Activated CD8-positive, alpha-beta memory T cell treated with anti-CD3 and anti-CD28 coated beads, Interleukin-2, amount 50 U/mL, for 24 hours (primary cell): ENCODE measurements around the gene DNAJA2.

Source experiments
- DNase-seq: peaks from one replicate; pipeline ENCODE4 v3.0.0-alpha.2; 2020; ENCODE audit errors: extremely low read depth

DNAJA2 gene

DNA sequence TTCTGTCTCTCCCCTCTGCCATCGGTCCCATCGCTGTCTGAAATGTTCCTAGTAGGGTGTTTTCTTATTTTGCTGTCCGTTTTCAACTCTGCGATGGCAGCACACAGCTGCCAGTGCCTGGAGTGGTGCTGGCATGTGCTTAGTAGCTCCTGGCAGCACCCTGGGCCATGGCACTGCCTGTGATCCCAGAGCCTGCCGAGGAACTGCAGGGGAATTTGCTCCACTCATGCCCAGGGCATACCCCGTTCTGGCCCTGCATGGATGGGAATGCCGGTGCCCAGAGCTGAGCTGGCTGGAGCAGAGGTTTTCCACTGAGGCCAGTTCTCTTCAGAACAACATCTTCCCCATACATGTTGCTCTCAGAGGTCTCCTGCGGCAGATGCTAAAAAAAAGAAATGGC lies 46.2 kb downstream of the DNAJA2 start:
- no peak for DNase-seq

DNA sequence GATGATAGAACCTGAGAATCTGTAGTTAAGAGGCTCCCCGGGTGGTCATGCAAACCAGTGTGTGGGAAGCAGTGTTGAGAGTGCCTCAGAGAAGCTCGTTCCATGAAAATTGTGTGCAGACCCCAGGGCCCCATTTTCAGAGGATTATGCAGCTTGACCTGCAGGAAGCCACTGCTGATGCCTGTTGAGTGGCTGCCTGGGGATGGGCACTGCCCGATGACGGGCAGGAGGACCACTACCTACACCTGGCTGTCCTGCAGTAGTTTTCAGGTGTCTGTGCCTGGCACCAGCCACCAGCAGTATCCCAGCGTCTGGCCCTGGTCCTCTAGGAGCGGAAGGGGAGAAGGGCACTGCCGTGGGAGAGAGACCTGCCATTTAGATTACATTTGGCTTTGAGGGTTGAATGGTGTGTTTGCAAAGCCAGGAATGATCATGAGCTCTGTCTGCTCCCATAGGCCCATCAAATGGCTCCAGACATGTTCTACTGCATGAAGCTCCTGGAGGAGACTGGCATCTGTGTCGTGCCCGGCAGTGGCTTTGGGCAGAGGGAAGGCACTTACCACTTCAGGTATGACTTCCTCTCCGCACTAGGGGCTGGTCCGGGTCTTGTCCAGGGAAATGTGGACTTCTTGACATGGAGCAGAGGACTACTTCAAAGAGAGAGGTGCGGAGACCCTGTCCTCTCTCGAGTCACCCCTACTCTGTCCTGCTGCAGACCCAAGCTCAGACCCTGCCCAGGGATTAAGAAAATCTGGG lies 46.8 kb downstream of the DNAJA2 start:
- no peak for DNase-seq

DNA sequence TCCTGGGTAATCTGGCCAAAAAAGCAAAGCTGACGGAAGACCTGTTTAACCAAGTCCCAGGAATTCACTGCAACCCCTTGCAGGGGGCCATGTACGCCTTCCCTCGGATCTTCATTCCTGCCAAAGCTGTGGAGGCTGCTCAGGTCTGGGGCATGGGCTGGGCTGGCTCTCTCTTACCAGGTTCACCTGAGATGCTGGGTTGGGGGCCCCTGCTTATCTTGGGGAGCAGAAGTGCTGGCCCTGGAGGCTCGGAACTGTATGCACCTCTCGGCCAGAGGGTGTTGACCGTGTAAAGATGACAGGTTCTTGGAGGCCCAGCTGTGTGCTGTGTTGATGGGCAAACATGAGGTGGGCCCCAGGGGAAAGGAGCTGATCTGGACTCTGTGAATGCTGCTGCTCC lies 49.1 kb downstream of the DNAJA2 start:
- no peak for DNase-seq

DNA sequence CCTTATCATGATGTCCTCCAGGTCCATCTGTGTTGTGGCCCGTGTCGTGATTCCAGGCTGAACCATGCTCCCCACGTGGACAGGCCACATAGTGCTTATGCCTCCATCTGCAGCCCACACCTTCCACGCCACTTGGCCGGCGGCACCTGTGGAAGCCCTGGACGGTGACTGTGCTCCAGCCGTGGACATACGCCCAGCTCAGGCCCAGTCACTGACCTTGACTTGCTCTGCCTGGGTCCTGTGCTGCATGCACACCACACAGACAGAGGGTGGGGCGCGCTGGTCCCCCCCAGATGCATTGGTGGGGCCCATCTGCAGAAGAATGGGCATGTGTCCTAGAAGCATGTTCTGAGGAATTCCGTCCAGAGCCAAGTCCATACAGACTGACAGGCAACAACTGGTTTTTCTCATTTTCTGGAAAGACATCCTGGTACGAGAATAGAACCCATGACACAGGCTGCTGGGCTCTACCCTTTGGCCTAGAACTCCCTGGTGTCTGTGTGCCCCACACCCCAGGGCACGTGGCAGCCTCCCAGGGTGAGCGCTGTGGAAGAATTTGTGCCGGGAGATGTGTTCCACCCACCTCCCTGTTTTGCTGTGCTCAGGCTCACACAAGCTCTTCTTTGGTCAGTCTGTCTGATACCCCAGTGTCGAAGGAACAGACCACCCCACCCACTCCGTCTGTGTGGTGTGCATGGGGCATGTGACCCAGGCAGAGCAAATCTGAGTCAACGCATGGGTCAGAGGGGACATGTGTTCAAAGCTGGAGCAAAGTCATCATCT lies 49.8 kb downstream of the DNAJA2 start:
- no peak for DNase-seq

DNA sequence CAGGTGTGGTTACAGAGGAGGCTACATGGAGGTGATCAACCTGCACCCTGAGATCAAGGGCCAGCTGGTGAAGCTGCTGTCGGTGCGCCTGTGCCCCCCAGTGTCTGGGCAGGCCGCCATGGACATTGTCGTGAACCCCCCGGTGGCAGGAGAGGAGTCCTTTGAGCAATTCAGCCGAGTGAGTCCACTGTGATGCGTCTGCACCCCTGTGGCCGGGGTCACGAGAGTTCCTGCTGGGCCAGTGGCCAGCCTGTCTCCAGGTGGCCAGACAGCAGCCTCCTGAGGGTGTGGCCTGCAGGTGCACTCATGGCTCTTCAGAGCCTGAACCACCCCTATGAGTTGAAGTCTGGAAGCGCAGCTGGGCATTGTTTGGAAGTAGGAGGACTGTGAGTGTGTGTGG lies 51.2 kb downstream of the DNAJA2 start:
- no peak for DNase-seq

DNA sequence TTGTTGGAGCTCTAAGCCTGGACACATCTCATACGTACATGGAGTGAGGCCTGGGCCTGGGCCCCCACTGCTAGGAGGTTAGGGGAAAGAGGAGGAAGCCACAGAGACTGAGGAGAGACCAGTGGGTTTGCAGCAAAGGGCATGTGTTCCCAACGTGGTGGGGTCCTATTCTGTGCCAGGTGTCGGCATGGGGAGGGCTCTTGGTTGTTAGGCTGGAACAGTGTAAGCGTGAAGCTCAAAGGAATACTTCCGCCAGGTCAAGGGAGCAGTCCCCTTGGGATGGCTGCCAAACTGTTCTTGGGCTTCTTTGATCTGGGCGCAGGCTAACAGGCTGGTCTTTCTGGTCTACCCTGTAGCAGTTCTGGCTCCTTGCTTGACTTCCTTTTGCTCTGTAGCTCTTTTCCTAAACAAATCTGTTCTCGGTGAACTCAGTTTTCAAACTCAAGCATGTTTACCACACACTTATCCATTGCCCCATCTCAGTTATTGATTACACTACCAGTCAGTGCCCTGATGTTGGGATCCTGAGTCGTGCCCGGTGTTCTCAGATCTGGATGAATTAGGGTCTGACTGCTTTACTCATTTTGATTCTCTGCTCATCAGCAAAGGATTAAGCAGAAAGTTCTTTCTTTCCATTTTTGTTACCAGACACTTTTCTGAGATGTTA lies 52.9 kb downstream of the DNAJA2 start:
- no peak for DNase-seq

DNA sequence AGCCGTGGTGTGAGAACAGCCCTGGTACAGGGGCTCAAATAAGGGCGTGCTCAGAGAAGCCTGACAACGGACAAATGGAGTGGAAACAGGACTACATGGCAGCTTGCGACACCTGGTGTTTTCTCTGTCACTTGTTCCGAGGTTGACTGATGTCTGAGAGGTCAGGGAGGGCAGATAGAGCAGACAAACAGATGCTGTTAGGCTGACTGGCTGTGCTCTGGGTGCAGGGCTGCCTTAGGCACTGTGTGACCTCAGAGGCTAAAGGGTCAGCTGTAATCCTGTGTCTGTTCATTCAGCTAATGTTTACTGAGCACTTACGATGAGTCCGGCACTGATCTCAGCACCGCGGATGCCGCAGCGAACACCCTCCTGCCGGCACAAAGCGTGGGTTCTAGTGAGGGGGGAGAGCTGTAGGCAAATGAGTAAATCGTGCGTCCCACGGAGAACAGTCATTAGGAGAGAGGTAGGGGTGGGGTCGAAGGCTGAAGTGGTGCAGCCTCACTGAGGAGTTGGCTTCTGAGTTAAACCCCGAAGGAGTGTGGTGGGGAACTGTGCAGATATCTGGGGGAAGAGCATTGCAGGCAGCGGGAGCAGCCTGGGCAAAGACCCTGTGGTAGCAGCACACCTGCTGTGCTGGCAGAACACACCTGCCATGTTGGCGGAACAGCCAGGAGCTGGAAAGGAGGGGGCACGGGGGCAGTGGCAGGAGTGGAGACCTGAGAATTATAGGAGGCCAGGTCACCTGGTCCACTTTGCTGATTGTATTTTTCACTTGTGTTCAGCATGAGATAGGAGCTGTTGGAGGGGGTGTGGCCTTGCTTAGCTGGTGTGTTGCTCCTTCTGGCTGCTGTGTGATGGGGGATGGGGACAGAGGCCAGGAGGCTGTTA lies 54.3 kb downstream of the DNAJA2 start:
- DNase-seq: no peak

DNA sequence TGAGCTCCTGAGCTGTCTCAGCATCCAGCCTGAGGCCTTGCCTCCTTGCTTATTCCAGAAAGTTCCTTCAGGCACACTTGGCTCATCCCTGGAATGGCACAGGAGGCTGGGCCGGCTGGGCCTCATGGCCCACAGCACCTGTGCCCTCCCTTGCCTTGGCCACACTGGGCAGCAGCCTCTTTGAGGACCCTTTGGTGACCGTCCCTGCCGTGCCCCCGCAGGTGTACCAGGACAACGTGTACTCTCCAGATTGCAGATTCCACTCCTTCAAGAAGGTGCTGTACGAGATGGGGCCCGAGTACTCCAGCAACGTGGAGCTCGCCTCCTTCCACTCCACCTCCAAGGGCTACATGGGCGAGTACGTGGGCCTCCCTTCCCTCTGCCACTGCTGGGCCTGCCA lies 55.1 kb downstream of the DNAJA2 start:
- no peak for DNase-seq

DNA sequence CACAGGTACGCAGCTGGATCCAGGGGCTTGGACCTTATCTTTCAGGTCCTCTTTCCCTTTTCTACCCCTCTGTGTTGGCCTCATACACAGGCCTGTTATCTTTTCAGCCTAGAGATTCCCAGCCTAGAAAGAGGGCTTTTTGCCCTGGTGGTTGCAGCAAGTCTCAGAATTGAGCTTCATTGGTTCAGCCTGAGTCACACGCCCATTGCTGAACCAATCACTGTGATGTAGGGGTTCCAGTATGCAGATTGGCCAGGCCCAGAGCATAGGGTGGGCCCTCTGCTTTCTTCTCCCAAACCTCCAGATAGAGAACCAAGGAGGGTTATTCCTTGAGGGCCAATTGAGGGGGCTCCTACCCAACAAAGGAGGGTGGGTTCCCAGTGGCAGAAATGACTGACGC lies 56.5 kb downstream of the DNAJA2 start:
- DNase-seq: no peak

DNA sequence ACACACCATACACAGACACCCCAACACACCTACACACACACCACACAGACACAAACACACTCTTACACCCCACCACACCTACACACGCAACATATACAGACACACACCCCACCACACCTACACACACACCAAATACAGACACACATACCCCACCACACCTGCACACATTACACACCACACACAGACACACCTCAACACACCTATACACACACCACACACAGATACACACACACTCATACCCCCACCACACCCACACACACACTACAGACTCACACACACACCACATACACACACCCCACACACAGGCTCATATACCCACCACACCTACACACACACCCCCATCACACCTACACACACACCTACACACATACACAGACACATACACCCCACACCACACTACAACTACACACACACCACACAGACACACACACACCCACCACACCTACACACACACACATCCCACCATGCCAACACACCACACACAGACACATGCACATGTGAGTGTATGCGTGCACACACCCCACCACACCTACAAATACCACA lies 57.9 kb downstream of the DNAJA2 start:
- DNase-seq: no peak

DNA sequence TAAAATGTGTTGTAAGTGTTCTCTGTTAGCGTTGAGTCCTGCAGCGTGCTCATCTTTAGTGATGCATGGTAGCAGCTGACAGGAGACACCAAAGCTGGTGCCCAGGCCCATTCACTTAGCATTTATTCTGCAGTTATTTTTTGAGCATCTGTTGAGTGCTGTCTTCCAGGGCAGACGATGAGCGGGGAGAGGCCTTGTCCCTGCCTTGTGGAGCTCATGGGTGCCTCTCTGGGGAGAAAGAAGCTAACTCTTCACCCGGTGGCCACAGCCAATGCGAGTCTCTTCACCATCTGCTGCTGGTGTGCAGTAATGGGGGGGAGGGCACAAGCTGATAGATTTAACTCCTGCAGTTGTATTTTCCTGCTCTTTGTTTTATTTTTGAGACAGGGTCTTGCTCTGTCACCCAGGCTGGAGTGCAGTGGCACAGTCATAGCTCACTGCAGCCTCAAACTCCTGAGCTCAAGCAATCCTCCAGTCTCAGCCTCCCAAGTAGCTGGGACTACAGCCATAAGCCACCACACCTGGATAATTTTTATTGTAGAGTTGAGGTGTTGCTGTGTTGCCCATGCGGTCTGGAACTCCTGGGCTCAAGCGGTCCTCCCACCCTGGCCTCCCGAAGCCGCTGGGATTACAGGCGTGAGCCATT lies 58.8 kb downstream of the DNAJA2 start:
- DNase-seq: no peak

DNA sequence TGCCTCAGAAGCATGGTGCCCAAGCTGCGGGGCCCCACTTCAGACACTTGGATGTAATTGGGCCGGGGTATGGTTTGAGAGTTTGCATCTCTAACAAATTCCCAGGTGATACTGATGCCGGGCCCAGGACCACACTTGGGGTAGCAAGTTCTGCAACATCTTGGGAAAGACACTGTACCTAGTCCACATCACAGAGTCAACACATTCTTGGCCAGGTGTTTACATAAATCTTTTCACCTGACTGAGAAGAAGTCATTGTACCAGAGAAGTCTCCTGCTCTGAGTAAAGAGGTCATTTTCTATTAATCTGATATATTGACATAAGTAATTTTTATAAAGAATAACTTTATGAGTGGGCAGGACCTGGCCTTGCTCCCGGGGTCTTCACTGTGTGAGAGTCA lies 61.8 kb downstream of the DNAJA2 start:
- DNase-seq: no peak

DNA sequence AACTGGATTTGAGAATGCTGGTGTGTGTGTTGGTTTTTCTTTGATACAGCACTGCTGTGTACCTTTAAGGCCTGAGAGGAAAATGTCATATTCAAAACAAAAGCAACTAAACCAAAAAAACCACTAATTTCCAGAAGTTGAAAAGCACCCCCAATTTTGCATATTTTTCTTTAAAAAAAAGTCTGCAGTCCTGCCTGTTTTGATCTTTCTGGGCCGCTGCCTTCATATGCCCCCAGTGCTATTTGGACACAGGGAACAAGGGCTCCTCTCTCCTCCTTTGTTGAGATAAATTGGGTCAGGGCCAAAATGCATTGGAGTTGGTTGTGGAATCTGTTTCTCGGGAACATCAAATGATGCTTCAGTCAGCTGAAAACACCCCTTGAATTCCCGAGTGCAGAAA lies 62.4 kb downstream of the DNAJA2 start:
- no peak for DNase-seq

DNA sequence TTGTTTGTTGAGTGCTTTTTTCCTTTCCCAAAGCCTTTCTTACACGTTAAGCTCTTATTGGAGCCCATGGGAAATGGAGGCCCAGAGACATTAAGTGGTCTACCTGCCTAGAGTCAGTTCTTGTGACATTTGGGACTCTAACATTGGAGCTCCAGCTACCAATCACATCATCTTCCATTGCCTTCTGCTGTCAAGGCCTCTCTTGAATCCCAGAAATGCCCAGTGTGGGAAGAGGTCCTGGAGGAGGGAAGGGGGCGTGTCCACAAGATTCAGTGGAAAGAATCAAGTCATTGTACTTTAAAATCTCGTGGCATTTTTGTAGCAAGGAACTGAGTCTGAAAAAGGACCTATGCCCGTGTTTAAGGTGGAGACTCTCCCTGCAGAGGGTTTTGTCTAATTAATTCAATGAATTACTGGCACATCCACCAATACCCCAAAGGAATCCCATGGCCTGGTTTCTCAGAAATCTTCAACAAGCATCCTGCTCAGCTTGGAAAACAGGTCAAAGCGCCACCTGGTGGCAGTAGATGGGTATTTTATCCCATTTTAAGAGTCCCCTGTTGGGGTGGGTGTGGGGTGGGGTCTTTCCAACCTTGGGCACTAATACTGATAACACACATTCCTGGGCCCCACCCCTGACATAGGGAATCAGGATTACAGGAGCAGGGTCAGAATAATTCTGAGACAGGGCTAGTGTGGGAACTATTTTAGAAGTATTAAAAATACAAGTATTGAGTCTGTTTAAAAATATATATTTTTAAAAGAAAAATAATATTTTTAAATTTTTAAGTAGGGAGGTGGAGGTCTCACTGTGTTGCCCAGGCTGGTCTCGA lies 64.7 kb downstream of the DNAJA2 start:
- DNase-seq: no peak

DNA sequence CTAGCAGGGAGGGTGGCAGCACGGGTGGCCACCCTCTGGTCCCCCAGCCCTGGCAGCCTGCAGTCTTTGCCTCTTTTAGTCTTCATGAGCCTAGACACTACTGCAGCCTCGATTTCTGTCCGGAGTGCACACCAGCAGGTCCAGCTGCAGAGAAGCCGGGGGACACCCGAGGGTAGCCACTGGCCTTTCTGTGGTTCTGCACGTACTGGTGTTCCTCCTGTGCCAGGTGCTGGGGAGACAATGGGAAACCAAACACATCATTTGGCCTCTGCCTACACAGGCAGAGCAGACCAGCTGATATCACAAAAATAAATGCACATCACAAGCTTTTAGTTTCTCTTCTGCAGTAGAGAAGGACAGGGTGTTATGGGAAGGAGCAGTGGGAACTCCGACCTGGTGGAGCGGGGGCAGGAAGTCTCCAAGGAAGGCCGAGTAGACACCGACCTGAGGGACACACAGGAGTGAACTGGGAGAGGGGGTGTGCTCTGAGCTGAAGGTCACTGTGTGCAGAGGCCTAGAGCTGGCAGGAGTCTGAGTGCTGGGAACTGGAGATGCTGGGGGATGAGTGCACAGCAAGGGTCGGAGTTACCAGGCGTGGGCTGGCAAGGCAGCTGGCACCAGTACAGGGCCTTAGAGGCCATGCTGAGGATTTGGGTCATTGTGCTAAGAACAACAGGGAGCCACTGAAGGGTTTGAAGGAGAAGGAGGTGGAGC lies 66.3 kb downstream of the DNAJA2 start:
- no peak for DNase-seq

DNA sequence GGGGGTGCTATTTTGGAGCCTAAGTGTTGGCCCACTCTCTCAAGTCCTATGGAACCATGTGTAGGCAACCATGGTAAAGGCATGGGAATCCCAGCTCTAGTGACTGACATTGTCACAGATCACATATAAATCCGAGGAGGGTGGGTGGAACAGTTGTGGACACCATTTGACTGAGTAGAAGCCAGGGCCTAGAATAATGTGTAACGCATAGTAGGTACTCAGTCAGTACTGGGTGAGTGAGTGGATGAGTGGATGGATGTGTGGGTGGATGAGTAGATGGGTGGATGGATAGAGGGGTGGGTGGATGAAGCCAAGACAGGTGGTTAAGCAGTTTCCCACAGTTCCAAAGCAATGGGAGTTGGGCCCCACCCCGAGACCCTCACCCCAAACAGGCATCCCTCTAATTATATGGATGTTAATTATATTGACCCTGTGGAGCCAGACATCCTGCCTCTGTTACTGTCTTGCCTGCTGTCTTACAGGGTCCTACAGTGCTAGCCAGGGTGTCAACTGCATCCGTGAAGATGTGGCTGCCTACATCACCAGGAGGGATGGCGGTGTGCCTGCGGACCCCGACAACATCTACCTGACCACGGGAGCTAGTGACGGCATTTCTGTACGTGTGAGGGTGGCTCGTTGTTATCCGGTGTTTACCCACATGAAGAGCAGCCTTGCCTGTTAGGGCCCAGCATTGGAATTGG lies 67.0 kb downstream of the DNAJA2 start:
- no peak for DNase-seq
